ENCODE data around the gene SHQ1. TPM values are rescaled to one million over a fixed set of nuclear protein-coding genes. Genes with fewer than 3 reads are reported as not detected.
"Not testable (repeated sequence)": the region's sequence is repeated elsewhere in the genome, so short reads cannot be mapped to it uniquely, and the experiment has no call there.

The SHQ1 gene
- total RNA-seq, 1 donor, result 30.2 TPM

GRCh38 chr3:72733676-72734075 is 114.6 kb downstream of the SHQ1 start:
- TF ChIP-seq CTCF (IDR thresholded peaks at IDR 0.05; ENCODE audit: insufficient read depth, low read depth, low read length), result no peak
- no peak for DNase-seq (ENCODE audit: low read depth)
- no peak overlapping the region for H3K4me3 ChIP-seq (ENCODE audit: low read depth, low read length)

DNA sequence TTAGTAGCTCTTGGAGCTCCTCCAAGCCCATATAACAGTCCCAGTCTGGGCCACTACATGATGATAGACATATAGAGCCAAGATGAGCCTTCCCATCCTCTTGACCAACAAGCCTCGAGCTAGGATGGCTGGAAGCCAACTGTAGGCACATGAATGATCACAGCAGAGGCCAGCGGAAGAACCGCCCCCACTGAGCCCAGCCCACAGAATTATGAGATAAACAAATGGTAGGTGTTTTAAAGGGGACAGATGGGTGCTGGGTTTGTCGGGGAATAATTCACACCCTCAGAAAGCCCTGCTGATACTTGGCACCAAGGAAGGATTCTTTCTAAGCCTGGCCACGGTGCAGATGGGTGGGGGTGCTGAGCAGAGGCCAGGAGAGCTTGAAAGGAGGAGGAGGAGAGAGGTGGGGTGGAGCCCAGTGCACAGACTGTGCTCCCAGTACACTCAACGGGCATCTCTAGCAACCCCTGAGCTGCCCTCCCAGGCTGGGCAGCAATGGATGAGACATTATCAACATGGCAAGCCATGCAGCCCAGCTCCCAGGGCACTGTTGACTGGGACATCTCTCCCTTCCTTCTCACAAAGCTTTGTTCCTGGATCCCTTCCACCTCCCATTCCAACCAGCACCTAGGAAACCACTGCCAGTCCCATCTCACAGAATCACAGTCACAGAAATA is 115.4 kb downstream of the SHQ1 start:
- H3K4me3 ChIP-seq (ENCODE audit: low read depth, low read length); DNase-seq (ENCODE audit: low read depth): not testable (repeated sequence)

GRCh38 chr3:72728958-72729467 is 119.2 kb downstream of the SHQ1 start:
- no peak for DNase-seq (ENCODE audit: low read depth)
- TF ChIP-seq CTCF (IDR thresholded peaks at IDR 0.05; ENCODE audit: insufficient read depth, low read depth, low read length), result no peak
- no peak overlapping the region for H3K4me3 ChIP-seq (ENCODE audit: low read depth, low read length)

GRCh38 chr3:72728329-72728889 is 119.8 kb downstream of the SHQ1 start:
- H3K4me3 ChIP-seq (ENCODE audit: low read depth, low read length), result no peak overlapping the region
- TF ChIP-seq CTCF (IDR thresholded peaks at IDR 0.05; ENCODE audit: insufficient read depth, low read depth, low read length), result no peak
- no peak for DNase-seq (ENCODE audit: low read depth)

- DNase-seq (ENCODE audit: low read depth), result no peak
- TF ChIP-seq CTCF (IDR thresholded peaks at IDR 0.05; ENCODE audit: insufficient read depth, low read depth, low read length), result no peak
- H3K4me3 ChIP-seq (ENCODE audit: low read depth, low read length), result no peak overlapping the region
These were observed 120.5 kb downstream of the SHQ1 start for GRCh38 chr3:72727726-72728125.

GRCh38 chr3:72727172-72727571 is 121.1 kb downstream of the SHQ1 start:
- no peak for DNase-seq (ENCODE audit: low read depth)
- no peak for TF ChIP-seq CTCF (IDR thresholded peaks at IDR 0.05; ENCODE audit: insufficient read depth, low read depth, low read length)
- no peak overlapping the region for H3K4me3 ChIP-seq (ENCODE audit: low read depth, low read length)

DNA sequence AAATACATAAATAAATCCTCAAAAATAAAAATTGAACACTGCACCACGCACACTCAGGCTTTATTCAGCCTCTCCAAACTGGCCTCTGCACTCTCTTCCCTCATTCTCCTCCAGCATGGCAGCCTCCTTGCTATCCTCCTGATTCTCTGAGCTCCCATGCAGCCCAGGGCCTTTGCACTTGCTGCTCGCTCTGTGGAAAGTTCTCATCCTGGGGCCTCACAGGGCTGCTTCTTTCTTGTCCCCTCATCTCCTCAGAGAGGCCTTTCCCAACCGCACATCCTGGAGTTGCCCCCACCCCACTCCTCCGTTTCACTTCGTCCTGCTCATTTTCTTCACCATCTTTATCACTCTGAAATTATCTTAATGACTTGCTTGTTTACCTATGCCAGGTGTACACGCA is 123.0 kb downstream of the SHQ1 start:
- no peak overlapping the region for H3K4me3 ChIP-seq (ENCODE audit: low read depth, low read length)
- no peak for TF ChIP-seq CTCF (IDR thresholded peaks at IDR 0.05; ENCODE audit: insufficient read depth, low read depth, low read length)
- DNase-seq (ENCODE audit: low read depth), result no peak
